CD4-positive, CD25-positive, alpha-beta regulatory T cell (primary cell): ENCODE data around the gene FAM227B. TPM values are rescaled to one million over a fixed set of nuclear protein-coding genes. Genes with fewer than 3 reads are reported as not detected.
"Not testable (repeated sequence)": the region's sequence is repeated elsewhere in the genome, so short reads cannot be mapped to it uniquely, and the experiment has no call there.

ENCODE experiments used
- ATAC-seq, 2 donors: fragments of 150-1000 bp; cut with Tn5 transposase; one replicate each; pipeline ENCODE4 v1.10.0; 2021; ENCODE audit warnings: low read depth in 2 of 2, moderate number of reproducible peaks in 2 of 2, moderate library complexity in 1 of 2
- DNase-seq, 3 donors: peaks; one replicate each; pipeline versions ENCODE4 v3.0.0 to v3.0.0-alpha.2; 2012 to 2022; ENCODE audit warnings: mixed read lengths in 1 of 3
- H3K27ac ChIP-seq: one replicate; pipeline ENCODE4 v1.7.0; 2013; ENCODE audit warnings: mild to moderate bottlenecking, low read length; ENCODE audit not compliant: insufficient read depth, poor library complexity, severe bottlenecking
- H3K27me3 ChIP-seq: one replicate; pipeline ENCODE4 v1.7.0; 2013; ENCODE audit warnings: low read length; ENCODE audit not compliant: control insufficient read depth, insufficient read depth
- H3K36me3 ChIP-seq: one replicate; pipeline ENCODE4 v1.7.0; 2013; ENCODE audit warnings: mild to moderate bottlenecking, low read length, moderate library complexity; ENCODE audit not compliant: control insufficient read depth, insufficient read depth
- H3K4me1 ChIP-seq: 2 replicates; pipeline ENCODE4 v1.7.0; 2013; ENCODE audit warnings: mild to moderate bottlenecking, low read length; ENCODE audit not compliant: insufficient read depth, control insufficient read depth, poor library complexity, severe bottlenecking
- H3K4me3 ChIP-seq: one replicate; pipeline ENCODE4 v1.7.0; 2013; ENCODE audit warnings: low read depth, mild to moderate bottlenecking, low read length, moderate library complexity
- H3K9me3 ChIP-seq, 2 experiments: 1 replicate in 1 of 2; 2 replicates in 1 of 2; pipeline ENCODE4 v1.7.0; 2013; ENCODE audit warnings: low read length in 2 of 2, mild to moderate bottlenecking in 1 of 2, moderate library complexity in 1 of 2; ENCODE audit not compliant: control insufficient read depth in 2 of 2
- H3K27ac Mint-ChIP-seq, 3 donors: one replicate each; pipeline ENCODE4 v1.8.0; 2020 to 2022; ENCODE audit warnings: mild to moderate bottlenecking in 3 of 3, mixed read lengths in 3 of 3, moderate library complexity in 2 of 3
- H3K27me3 Mint-ChIP-seq: one replicate; pipeline ENCODE4 v1.8.0; 2022; ENCODE audit warnings: mild to moderate bottlenecking, mixed read lengths
- H3K36me3 Mint-ChIP-seq: one replicate; pipeline ENCODE4 v1.8.0; 2020; ENCODE audit warnings: mixed read lengths
- H3K4me1 Mint-ChIP-seq, 4 donors: one replicate each; pipeline ENCODE4 v1.8.0; 2020 to 2022; ENCODE audit warnings: mixed read lengths in 4 of 4, mild to moderate bottlenecking in 1 of 4
- H3K4me3 Mint-ChIP-seq, 4 donors: one replicate each; pipeline ENCODE4 v1.8.0; 2020 to 2022; ENCODE audit warnings: mild to moderate bottlenecking in 4 of 4, mixed read lengths in 4 of 4, moderate library complexity in 3 of 4
- H3K9me3 Mint-ChIP-seq, 7 donors: one replicate each; pipeline ENCODE4 v1.8.0; 2020 to 2022; ENCODE audit warnings: mixed read lengths in 7 of 7, mild to moderate bottlenecking in 3 of 7, moderate library complexity in 2 of 7
- polyA plus RNA-seq, 4 donors: library from polyadenylated mRNA; unstranded; fragments of 300-500 nt; fragmentation: Illumina TruSeq; gene quantifications; one replicate each; pipeline ENCODE4 v1.2.3, GENCODE V29; 2021
- total RNA-seq: library from RNA; stranded (reverse); gene quantifications from one replicate; pipeline ENCODE4 v1.2.3, GENCODE V29; 2022

The FAM227B gene
- total and polyA plus RNA-seq, 5 donors from 2014 or later: 4.5 to 18.3 (median 15.1) TPM

- Histone ChIP-seq H3K9me3 (no peaks in the 10 kb centered on the region), H3K36me3 (no peaks in the 10 kb centered on the region), H3K4me3 (no peak overlapping the region), H3K27ac (no peak overlapping the region), H3K4me1 (no peaks in the 10 kb centered on the region), H3K27me3 (no peaks in the 10 kb centered on the region)
- Mint-ChIP-seq H3K36me3 (no peaks in the 10 kb centered on the region), H3K27me3 (peaks cover 15% of the 10 kb centered on the region), H3K4me1 (no peaks in the 10 kb centered on the region), H3K9me3 (peaks cover 0 to 14% (median 4%) of the 10 kb centered on the region in 7 donors), H3K27ac (no peak overlapping the region), H3K4me3 (no peak overlapping the region)
- DNase-seq: no peak
- no peak for ATAC-seq
Measured at GRCh38 chr15:49406352-49407118, 214.1 kb downstream of the FAM227B start.

GRCh38 chr15:49402515-49403296 lies 217.9 kb downstream of the FAM227B start:
- not testable (repeated sequence) for H3K36me3 ChIP-seq, H3K27me3 ChIP-seq, H3K4me1 Mint-ChIP-seq, H3K27me3 Mint-ChIP-seq, H3K9me3 ChIP-seq, H3K36me3 Mint-ChIP-seq, DNase-seq, H3K27ac Mint-ChIP-seq, H3K4me3 ChIP-seq, ATAC-seq, H3K27ac ChIP-seq, H3K4me3 Mint-ChIP-seq, H3K4me1 ChIP-seq
- H3K9me3 Mint-ChIP-seq: peaks cover 0 to 14% (median 2%) of the 10 kb centered on the region in 7 donors

GRCh38 chr15:49387471-49387870 lies 233.1 kb downstream of the FAM227B start:
- Histone ChIP-seq H3K27me3 (peaks cover 5% of the 10 kb centered on the region), H3K36me3 (no peaks in the 10 kb centered on the region), H3K27ac (no peak overlapping the region), H3K9me3 (no peaks in the 10 kb centered on the region), H3K4me3 (no peak overlapping the region), H3K4me1 (no peaks in the 10 kb centered on the region)
- Mint-ChIP-seq H3K9me3 (no peaks in the 10 kb centered on the region), H3K27me3 (peaks cover 47% of the 10 kb centered on the region), H3K36me3 (no peaks in the 10 kb centered on the region), H3K4me1 (no peaks in the 10 kb centered on the region), H3K4me3 (no peak overlapping the region), H3K27ac (no peak overlapping the region)
- ATAC-seq: no peak
- DNase-seq: no peak

GRCh38 chr15:49383266-49383665 lies 237.4 kb downstream of the FAM227B start:
- Mint-ChIP-seq H3K9me3 (no peaks in the 10 kb centered on the region), H3K27ac (no peak overlapping the region), H3K4me1 (no peaks in the 10 kb centered on the region), H3K27me3 (peaks cover 52% of the 10 kb centered on the region), H3K4me3 (no peak overlapping the region), H3K36me3 (no peaks in the 10 kb centered on the region)
- no peak overlapping the region for H3K27ac ChIP-seq
- no peak overlapping the region for H3K4me3 ChIP-seq
- ATAC-seq (no peak), DNase-seq (no peak)
- H3K4me1 ChIP-seq: no peaks in the 10 kb centered on the region
- no peaks in the 10 kb centered on the region for H3K9me3 ChIP-seq
- H3K36me3 ChIP-seq: no peaks in the 10 kb centered on the region
- H3K27me3 ChIP-seq: peaks cover 3% of the 10 kb centered on the region

GRCh38 chr15:49382394-49382793 lies 238.2 kb downstream of the FAM227B start:
- no peaks in the 10 kb centered on the region for H3K9me3 ChIP-seq
- no peaks in the 10 kb centered on the region for H3K36me3 Mint-ChIP-seq
- no peak overlapping the region for H3K27ac Mint-ChIP-seq
- H3K4me1 Mint-ChIP-seq: no peaks in the 10 kb centered on the region
- H3K36me3 ChIP-seq: no peaks in the 10 kb centered on the region
- H3K4me3 Mint-ChIP-seq: no peak overlapping the region
- no peak overlapping the region for H3K27ac ChIP-seq
- ATAC-seq (no peak), DNase-seq (no peak)
- peaks cover 58% of the 10 kb centered on the region for H3K27me3 Mint-ChIP-seq
- H3K9me3 Mint-ChIP-seq: peaks cover 0 to 4% (median 0%) of the 10 kb centered on the region in 7 donors
- peaks cover 3% of the 10 kb centered on the region for H3K27me3 ChIP-seq
- no peaks in the 10 kb centered on the region for H3K4me1 ChIP-seq
- H3K4me3 ChIP-seq: no peak overlapping the region

GRCh38 chr15:49380912-49381311 lies 239.7 kb downstream of the FAM227B start:
- no peaks in the 10 kb centered on the region for H3K4me1 ChIP-seq
- Mint-ChIP-seq H3K27me3 (peaks cover 55% of the 10 kb centered on the region), H3K4me3 (no peak overlapping the region), H3K27ac (no peak overlapping the region), H3K9me3 (peaks cover 0 to 7% (median 0%) of the 10 kb centered on the region in 7 donors), H3K4me1 (no peaks in the 10 kb centered on the region), H3K36me3 (no peaks in the 10 kb centered on the region)
- ATAC-seq (no peak), DNase-seq (no peak)
- H3K36me3 ChIP-seq: no peaks in the 10 kb centered on the region
- H3K9me3 ChIP-seq: no peaks in the 10 kb centered on the region
- no peak overlapping the region for H3K27ac ChIP-seq
- H3K27me3 ChIP-seq: peaks cover 3% of the 10 kb centered on the region
- no peak overlapping the region for H3K4me3 ChIP-seq

GRCh38 chr15:49379996-49380395 lies 240.6 kb downstream of the FAM227B start:
- Mint-ChIP-seq H3K27me3 (peaks cover 47% of the 10 kb centered on the region), H3K4me1 (no peaks in the 10 kb centered on the region), H3K4me3 (no peak overlapping the region), H3K9me3 (peaks cover 0 to 7% (median 0%) of the 10 kb centered on the region in 7 donors), H3K36me3 (no peaks in the 10 kb centered on the region), H3K27ac (no peak overlapping the region)
- H3K4me1 ChIP-seq: no peaks in the 10 kb centered on the region
- H3K27me3 ChIP-seq: peaks cover 3% of the 10 kb centered on the region
- H3K4me3 ChIP-seq: no peak overlapping the region
- DNase-seq (no peak), ATAC-seq (no peak)
- no peaks in the 10 kb centered on the region for H3K36me3 ChIP-seq
- H3K9me3 ChIP-seq: no peaks in the 10 kb centered on the region
- H3K27ac ChIP-seq: no peak overlapping the region
